Subcutaneous adipose tissue (tissue), 4 donors: ENCODE data around the gene ANAPC10. TPM values are rescaled to one million over a fixed set of nuclear protein-coding genes. Genes with fewer than 3 reads are reported as not detected.

ENCODE experiments used
- CTCF ChIP-seq: fragments of 450-650 bp; IDR thresholded peaks from one replicate; pipeline ENCODE4 v1.5.1; 2016; ENCODE audit warnings: low read depth, mild to moderate bottlenecking, control low read depth, antibody characterized with exemption, moderate library complexity
- total RNA-seq, 4 donors: library from RNA; depleted of rRNA; stranded (reverse); fragments of >200 nt; gene quantifications; one replicate each; pipeline ENCODE4 v1.1.0, GENCODE V29; 2016

Gene ANAPC10
- total RNA-seq, 4 donors from 2014 or later = 24.6 to 35.6 (median 28.2) TPM

DNA sequence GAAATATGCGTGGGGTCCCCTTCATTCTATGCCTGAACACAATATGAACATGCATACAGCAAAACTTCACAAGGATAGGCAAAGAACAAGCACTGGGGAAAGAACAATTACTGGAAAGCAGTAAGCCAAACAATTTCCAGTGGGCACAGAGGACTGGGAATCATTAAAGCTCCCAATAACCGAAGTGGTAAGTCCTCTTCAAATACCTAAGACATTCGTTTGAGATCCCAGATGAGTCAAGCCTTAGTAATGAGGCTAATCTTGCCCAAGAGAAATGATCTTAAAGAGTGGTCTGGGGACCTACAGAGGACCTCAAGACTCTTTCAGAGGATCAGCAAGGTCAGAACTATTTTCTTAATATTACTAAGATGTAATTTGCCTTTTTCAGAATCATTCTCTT, 28.6 kb downstream of the ANAPC10 start:
- no peak for TF ChIP-seq CTCF

- no peak for TF ChIP-seq CTCF
Measured at GRCh38 chr4:145066063-145066501, 31.9 kb downstream of the ANAPC10 start.

DNA sequence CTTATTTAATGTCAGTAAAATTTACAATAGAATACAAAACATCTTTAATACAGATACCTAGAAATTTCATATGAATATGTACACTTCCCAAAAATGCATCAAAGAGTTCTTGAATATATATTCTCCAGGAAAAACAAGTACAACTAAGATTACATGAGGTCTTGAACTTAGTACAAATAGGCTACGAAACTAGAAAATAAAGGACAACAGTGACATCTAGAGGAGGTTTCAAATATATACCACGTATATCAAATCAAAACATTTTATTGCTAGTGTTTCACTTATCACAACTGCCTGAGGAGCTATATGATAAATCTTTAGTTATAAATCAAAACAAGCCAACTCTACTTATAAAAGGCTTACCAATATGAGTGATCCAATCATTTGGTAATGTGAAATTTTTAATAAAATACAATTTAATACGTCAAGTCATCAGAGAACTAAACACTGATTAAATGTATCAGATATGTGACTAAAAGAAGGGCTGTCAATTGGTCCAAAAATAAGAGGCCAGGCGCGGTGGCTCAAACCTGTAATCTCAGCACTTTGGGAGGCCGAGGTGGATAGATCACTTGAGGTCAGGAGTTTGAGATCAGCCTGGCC, 36.6 kb downstream of the ANAPC10 start:
- no peak for TF ChIP-seq CTCF

- TF ChIP-seq CTCF = no peak
Measured at GRCh38 chr4:145058256-145058655, 39.7 kb downstream of the ANAPC10 start.

DNA sequence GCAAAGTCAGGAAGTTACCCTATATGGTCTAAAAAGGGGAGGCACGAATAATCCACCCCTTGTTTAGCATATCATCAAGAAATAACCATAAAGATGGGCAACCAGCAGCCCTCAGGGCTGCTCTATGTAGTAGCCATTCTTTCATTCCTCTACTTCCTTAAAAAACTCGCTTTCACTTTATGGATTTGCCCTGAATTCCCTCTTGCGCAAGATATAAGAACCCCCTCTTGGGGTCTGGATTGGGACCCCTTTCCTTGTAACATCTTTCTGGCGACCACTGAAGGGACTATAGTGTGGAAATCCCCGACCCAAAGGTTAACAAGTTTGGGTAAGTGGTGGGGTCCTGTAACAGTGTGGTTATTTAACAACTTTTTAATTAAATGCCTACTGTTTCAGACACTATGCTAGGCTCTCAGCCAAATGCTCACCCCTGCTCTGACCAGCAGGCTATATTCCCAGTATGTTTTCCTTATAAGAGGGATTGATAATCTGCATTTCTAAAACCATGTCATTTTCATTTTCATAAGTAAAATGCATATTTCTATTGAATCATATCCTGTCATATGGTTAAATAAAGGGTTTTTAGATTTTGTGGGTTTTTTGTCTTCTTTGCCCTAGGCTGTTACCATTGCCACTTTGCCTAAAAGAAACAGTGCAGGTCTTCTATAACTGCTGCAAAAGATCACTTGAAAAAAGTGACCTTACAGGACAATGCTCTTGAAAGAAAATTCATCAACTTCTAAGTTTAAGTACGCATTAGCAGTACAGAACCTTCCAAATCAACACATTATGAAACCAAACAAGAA, 41.5 kb downstream of the ANAPC10 start:
- TF ChIP-seq CTCF = no peak

DNA sequence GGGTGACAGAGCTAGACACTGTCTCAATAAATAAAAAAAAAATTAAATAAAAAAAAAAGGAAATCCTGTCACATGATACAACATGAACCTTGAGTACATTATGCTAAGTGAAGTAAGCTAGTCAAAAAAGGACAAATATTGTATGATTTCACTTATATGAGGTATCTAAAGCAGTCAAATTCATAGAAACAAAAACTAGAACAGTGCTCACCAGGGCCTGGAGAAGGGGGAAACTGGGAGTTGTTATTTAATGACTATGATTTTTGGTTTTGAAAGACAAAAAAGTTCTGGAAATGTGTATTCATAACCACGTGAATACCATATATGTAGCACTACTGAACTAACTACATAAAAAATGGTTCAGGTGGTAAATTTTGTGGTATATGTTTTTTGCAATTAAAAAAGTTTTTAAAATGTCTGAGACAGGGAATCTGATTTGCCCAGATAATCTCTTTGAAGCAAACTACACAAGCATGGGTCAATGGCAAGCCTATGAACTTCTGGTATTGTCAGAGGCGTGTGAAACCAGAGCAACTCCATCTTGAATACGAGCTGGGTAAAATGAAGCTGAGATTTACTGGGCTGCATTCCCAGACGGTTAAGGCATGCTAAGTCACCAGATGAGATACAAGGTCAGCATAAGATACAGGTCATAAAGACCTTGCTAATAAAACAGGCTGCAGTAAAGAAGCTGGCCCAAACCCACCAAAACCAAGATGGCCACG, 42.3 kb downstream of the ANAPC10 start:
- TF ChIP-seq CTCF = no peak

- TF ChIP-seq CTCF = no peak
Measured at GRCh38 chr4:145049241-145049640, 48.8 kb downstream of the ANAPC10 start.
